IMR-90 (cell line): ENCODE data around the gene BANP. TPM values are rescaled to one million over a fixed set of nuclear protein-coding genes. Genes with fewer than 3 reads are reported as not detected.
"Not testable (repeated sequence)": the region's sequence is repeated elsewhere in the genome, so short reads cannot be mapped to it uniquely, and the experiment has no call there.

Source experiments
- ATAC-seq: fragments of 200-7000 bp; cut with Tn5 transposase; 2 replicates; pipeline ENCODE4 v1.9.1; 2020; ENCODE audit warnings: low read depth, mild to moderate bottlenecking, moderate library complexity
- BruUV-seq: library from RNA; stranded (reverse); fragments of 400-500 nt; replicated peaks from 2 replicates; lab custom pipeline; 2021; lab: Mats Ljungman, UMichigan
- CTCF ChIA-PET: fragments of 300-600 bp; formaldehyde crosslinking; extraction: SDS; loops from one replicate; lab custom pipeline; 2021; ENCODE audit warnings: antibody characterized with exemption; lab: Yijun Ruan, JAX
- POLR2A ChIA-PET: fragments of 300-600 bp; sonication (Branson Sonifier 250); formaldehyde crosslinking; loops from one replicate; lab custom pipeline; 2022; ENCODE audit warnings: antibody characterized with exemption; ENCODE audit not compliant: unreplicated experiment; lab: Charles Lee
- DNase-seq: peaks from one replicate; pipeline ENCODE4 v3.0.0; 2013
- H2AFZ ChIP-seq: replicated peaks from 2 replicates; pipeline ENCODE3; 2013; ENCODE audit warnings: low read length, mild to moderate bottlenecking; ENCODE audit not compliant: poor library complexity
- H2AK5ac ChIP-seq: 2 replicates; pipeline ENCODE4 v1.6.1; 2013; ENCODE audit warnings: low read depth, low read length, inconsistent platforms
- H2AK9ac ChIP-seq: replicated peaks from 2 replicates; pipeline ENCODE3; 2013; ENCODE audit warnings: mild to moderate bottlenecking, low read depth, low read length, moderate library complexity; ENCODE audit not compliant: poor library complexity
- H2BK120ac ChIP-seq: 2 replicates; pipeline ENCODE4 v1.6.1; 2013; ENCODE audit warnings: low read depth, low read length, inconsistent platforms
- H2BK15ac ChIP-seq: 3 replicates; pipeline ENCODE4 v1.6.1; 2013; ENCODE audit warnings: low read depth, low read length, inconsistent platforms
- H2BK20ac ChIP-seq: 2 replicates; pipeline ENCODE4 v1.6.1; 2013; ENCODE audit warnings: low read depth, mild to moderate bottlenecking, inconsistent platforms, low read length, moderate library complexity
- H2BK5ac ChIP-seq: 2 replicates; pipeline ENCODE4 v1.6.1; 2013; ENCODE audit warnings: mild to moderate bottlenecking, low read depth, low read length, inconsistent platforms; ENCODE audit not compliant: poor library complexity, severe bottlenecking
- H3K14ac ChIP-seq: replicated peaks from 2 replicates; pipeline ENCODE4 v1.6.1; 2013; ENCODE audit warnings: low read depth, low read length, inconsistent platforms
- H3K18ac ChIP-seq: 2 replicates; pipeline ENCODE4 v1.6.1; 2013; ENCODE audit warnings: low read depth, low read length, control low read depth
- H3K23ac ChIP-seq: 2 replicates; pipeline ENCODE4 v1.6.1; 2013; ENCODE audit warnings: low read depth, low read length, inconsistent platforms
- H3K27ac ChIP-seq: 2 replicates; pipeline ENCODE4 v1.5.1; 2013; ENCODE audit warnings: mild to moderate bottlenecking, control low read depth, low read length; ENCODE audit not compliant: insufficient read depth
- H3K27me3 ChIP-seq: 2 replicates; pipeline ENCODE4 v1.6.1; 2013; ENCODE audit warnings: low read length; ENCODE audit not compliant: control insufficient read depth, insufficient read depth
- H3K36me3 ChIP-seq: 2 replicates; pipeline ENCODE4 v1.6.1; 2013; ENCODE audit warnings: low read length, mixed read lengths; ENCODE audit not compliant: control insufficient read depth, insufficient read depth
- H3K4ac ChIP-seq: 2 replicates; pipeline ENCODE4 v1.6.1; 2013; ENCODE audit warnings: low read depth, low read length, inconsistent platforms
- H3K4me1 ChIP-seq: 2 replicates; pipeline ENCODE4 v1.6.1; 2013; ENCODE audit warnings: low read length, mixed read lengths; ENCODE audit not compliant: control insufficient read depth, insufficient read depth
- H3K4me2 ChIP-seq: 2 replicates; pipeline ENCODE4 v1.6.1; 2013; ENCODE audit warnings: low read depth, mild to moderate bottlenecking, control low read depth, low read length, moderate library complexity
- H3K4me3 ChIP-seq: 2 replicates; pipeline ENCODE4 v1.5.1; 2013; ENCODE audit warnings: low read depth, mild to moderate bottlenecking, control low read depth, low read length, moderate library complexity; ENCODE audit not compliant: insufficient read depth
- H3K56ac ChIP-seq: 2 replicates; pipeline ENCODE4 v1.6.1; 2013; ENCODE audit warnings: low read length, inconsistent platforms; ENCODE audit not compliant: insufficient read depth; ENCODE audit errors: extremely low read depth
- H3K79me1 ChIP-seq, 2 experiments: 2 replicates each; pipeline ENCODE4 v1.6.1; 2013; ENCODE audit warnings: low read length in 2 of 2, inconsistent platforms in 1 of 2, low read depth in 1 of 2
- H3K9ac ChIP-seq: 2 replicates; pipeline ENCODE4 v1.6.1; 2013; ENCODE audit warnings: low read depth, low read length, control low read depth
- H3K9me1 ChIP-seq: 2 replicates; pipeline ENCODE4 v1.6.1; 2013; ENCODE audit warnings: low read length, inconsistent platforms; ENCODE audit not compliant: insufficient read depth
- H3K9me3 ChIP-seq: 2 replicates; pipeline ENCODE4 v1.6.1; 2013; ENCODE audit warnings: low read length; ENCODE audit not compliant: control insufficient read depth, insufficient read depth
- H4K20me1 ChIP-seq: 2 replicates; pipeline ENCODE4 v1.6.1; 2013; ENCODE audit warnings: low read length, inconsistent platforms; ENCODE audit not compliant: insufficient read depth
- H4K5ac ChIP-seq: 2 replicates; pipeline ENCODE4 v1.6.1; 2013; ENCODE audit warnings: mild to moderate bottlenecking, low read depth, low read length, control low read depth
- H4K8ac ChIP-seq, 2 experiments: 2 replicates each; pipeline ENCODE4 v1.6.1; 2013; ENCODE audit warnings: low read depth in 2 of 2, low read length in 2 of 2, control low read depth in 1 of 2, inconsistent platforms in 1 of 2
- H4K91ac ChIP-seq: 2 replicates; pipeline ENCODE4 v1.6.1; 2013; ENCODE audit warnings: low read depth, low read length, inconsistent platforms; ENCODE audit not compliant: insufficient read depth
- WGBS, 2 experiments: methylation state at CpG; one replicate each; pipeline versions ENCODE4 v1.1.5 to v1.1.7; 2013; ENCODE audit warnings: missing lambda C conversion rate in 2 of 2; ENCODE audit not compliant: insufficient read length in 1 of 2; ENCODE audit errors: extremely low coverage in 2 of 2; 5-methylcytosine and 5-hydroxymethylcytosine counted together
- dilution Hi-C: fragments of 300-500 bp; cut with HindIII; formaldehyde crosslinking; loops from one replicate; pipeline ENCODE4 v1.14.3; 2018; ENCODE audit warnings: low sequenced_read_pairs; ENCODE audit not compliant: unreplicated experiment
- in situ Hi-C: fragments of 300-500 bp; cut with MboI; formaldehyde crosslinking; loops from 3 replicates; pipeline ENCODE4 v1.14.3; 2019; ENCODE audit warnings: low sequenced_read_pairs, inconsistent platforms, mixed read lengths
- intact Hi-C: fragments of 100-400 bp; cut with micrococcal nuclease; formaldehyde crosslinking; loops from 2 replicates; pipeline ENCODE4 v1.10.0; 2022
- polyA plus RNA-seq, 3 experiments: library from polyadenylated mRNA; depleted of rRNA; stranded (reverse); fragments of >200 nt; gene quantifications; 2 replicates each; pipeline ENCODE4 v1.2.3, GENCODE V29; 2012; ENCODE audit warnings: low replicate concordance in 1 of 3
- total RNA-seq: library from RNA; depleted of rRNA; stranded (reverse); fragments of >200 nt; gene quantifications from 2 replicates; pipeline ENCODE4 v1.2.3, GENCODE V29; 2012

The BANP gene
- total and polyA plus RNA-seq, 2 of the 4 experiments (the other 2 are of a cell fraction): 17.4 to 17.9 TPM

DNA sequence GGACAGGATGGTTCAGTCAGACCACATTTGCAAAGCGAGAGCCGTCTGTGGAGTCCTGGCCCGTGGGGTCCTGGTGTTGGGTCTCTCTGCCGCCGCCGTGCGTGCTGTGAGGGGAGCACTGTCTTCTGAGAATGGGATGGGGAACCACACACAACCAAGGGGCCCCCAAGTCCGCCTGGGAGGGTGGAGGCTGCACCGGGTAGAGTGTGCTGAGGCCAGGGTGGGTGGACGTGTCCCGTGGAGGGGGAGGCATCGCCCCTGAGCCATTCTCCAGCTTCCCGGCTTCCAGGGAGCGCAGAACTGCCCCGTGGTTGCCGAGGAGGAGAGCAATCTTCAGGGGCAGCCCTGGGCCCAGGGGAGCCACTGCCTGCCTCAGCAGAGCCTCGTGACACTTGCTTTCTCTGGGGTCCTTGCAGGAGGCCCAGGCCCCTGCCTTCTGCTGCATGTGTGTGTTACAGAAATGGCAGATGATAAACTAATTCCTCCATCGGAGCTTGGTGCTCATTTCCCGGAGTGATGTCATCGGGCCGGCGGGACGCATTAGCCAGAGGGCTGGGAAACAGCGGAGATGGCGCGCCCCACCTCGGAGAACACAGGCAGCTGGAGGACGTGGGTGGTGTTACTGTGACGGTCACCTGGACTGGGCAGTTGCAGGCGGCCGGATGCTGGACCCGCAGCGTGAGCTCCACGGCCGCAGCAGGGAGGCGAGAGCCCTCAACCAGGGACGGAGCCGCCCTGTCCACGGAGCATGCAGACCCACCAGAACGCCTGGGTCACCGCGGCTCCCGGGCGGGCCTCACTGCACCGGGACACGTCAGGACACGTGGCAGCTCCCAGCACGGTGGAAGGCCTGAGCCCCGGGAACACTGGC is 168.9 kb downstream of the BANP start:
- peak overlapping the region in 1 of 2 experiments; percentile 80; a peak in 2 of 4 replicates for H4K8ac ChIP-seq
- in situ Hi-C loops, dilution Hi-C loops, H3K27me3 ChIP-seq, BruUV-seq, CTCF ChIA-PET, H3K56ac ChIP-seq, POLR2A ChIA-PET, H3K79me1 ChIP-seq, ATAC-seq, H3K4me3 ChIP-seq, H3K9ac ChIP-seq, intact Hi-C loops, H3K14ac ChIP-seq, H4K20me1 ChIP-seq, H3K4me2 ChIP-seq, DNase-seq, H3K23ac ChIP-seq, H3K9me3 ChIP-seq, H2AFZ ChIP-seq, H2AK9ac ChIP-seq, H3K36me3 ChIP-seq: not testable (repeated sequence)
- peak overlapping the region; percentile 84; the same call in 1 of the 2 replicates for H4K91ac ChIP-seq
- H2BK5ac ChIP-seq: peak overlapping the region; percentile 69
- H2BK15ac ChIP-seq: peak overlapping the region; percentile 76; the same call in 2 of the 3 replicates
- 95% methylated on average over 28 of the region's 49 CpGs; no CpG with 5 or more reads in 1 of the 2 experiments for WGBS, 2 experiments
- H3K18ac ChIP-seq: peak overlapping the region; percentile 77
- H2AK5ac ChIP-seq: peak overlapping the region; percentile 94
- peak overlapping the region; percentile 90 for H4K5ac ChIP-seq
- H3K4me1 ChIP-seq: peaks cover 31% of the 10 kb centered on the region
- peak overlapping the region; percentile 63; the same call in 1 of the 2 replicates for H2BK20ac ChIP-seq
- peak overlapping the region; percentile 72 for H3K27ac ChIP-seq
- peaks cover 13% of the 10 kb centered on the region for H3K9me1 ChIP-seq
- H2BK120ac ChIP-seq: peak overlapping the region; percentile 85
- peak overlapping the region; percentile 64 for H3K4ac ChIP-seq
